ENCODE results near the gene REPIN1.
"Not testable (repeated sequence)": the region's sequence is repeated elsewhere in the genome, so short reads cannot be mapped to it uniquely, and the experiment has no call there.

The REPIN1 gene

DNA sequence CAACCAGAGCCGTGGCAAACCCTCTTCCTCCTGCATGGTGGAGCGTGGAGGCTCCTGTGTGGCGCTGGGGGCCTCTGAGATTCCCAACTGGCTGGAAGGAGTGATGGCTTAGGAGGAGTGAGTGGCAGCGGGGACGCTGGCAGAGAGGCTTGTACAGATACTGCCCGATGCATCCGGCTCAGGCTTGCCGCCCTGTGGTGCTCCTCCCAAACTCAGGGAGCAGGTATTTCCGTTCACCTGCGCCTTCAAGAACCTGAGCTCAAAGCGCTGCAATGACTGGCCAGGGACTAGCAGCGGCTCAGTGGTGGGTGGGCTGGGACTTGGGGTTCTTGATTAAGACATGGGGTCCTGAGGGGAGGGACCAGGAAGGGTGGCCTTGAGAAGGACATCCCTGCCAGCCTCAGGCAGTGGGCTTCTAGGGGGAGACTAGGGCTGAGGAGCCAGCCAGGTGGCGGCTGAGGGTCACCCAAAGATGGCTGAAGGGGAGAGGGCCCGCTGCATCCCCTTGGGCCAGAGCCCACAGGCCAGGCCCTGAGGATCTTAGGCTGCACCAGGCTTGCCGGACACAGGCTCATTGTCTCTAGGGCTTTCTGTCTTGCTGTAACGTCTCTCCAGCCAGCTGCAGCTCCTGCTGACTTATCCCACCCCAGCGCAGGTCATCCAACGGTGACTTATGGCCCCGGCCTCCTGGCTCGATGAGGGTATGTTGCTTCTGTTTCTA lies 13.7 kb downstream of the REPIN1 start:
- DNase-seq (ENCODE audit: low spot score), result no peak
- TF ChIP-seq, protein P1, sequence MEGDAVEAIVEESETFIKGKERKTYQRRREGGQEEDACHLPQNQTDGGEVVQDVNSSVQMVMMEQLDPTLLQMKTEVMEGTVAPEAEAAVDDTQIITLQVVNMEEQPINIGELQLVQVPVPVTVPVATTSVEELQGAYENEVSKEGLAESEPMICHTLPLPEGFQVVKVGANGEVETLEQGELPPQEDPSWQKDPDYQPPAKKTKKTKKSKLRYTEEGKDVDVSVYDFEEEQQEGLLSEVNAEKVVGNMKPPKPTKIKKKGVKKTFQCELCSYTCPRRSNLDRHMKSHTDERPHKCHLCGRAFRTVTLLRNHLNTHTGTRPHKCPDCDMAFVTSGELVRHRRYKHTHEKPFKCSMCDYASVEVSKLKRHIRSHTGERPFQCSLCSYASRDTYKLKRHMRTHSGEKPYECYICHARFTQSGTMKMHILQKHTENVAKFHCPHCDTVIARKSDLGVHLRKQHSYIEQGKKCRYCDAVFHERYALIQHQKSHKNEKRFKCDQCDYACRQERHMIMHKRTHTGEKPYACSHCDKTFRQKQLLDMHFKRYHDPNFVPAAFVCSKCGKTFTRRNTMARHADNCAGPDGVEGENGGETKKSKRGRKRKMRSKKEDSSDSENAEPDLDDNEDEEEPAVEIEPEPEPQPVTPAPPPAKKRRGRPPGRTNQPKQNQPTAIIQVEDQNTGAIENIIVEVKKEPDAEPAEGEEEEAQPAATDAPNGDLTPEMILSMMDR (IDR thresholded peaks at IDR 0.05; ENCODE audit: extremely low read depth, missing control alignments), result no peak

DNA sequence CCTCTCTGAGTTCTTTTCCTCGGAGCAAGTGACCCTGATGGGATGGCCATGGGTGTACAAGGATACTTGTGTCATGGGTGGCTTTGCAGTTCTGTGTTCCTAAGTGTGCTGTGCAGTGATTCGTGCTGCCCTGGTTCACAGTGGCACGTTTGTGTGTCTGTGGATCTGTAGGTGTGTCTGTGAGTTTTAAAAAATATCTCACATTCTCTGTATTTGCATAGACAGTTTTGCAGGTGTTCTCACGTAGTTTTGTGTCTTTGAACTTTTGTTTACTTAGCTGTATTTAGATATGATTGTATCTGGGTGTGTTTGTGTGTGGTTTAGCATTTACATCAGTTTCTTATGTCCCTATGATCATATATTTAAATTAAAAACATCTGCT lies 14.2 kb downstream of the REPIN1 start:
- DNase-seq (ENCODE audit: low spot score), result no peak
- TF ChIP-seq, protein P1 (IDR thresholded peaks at IDR 0.05; ENCODE audit: extremely low read depth, missing control alignments), result no peak

DNA sequence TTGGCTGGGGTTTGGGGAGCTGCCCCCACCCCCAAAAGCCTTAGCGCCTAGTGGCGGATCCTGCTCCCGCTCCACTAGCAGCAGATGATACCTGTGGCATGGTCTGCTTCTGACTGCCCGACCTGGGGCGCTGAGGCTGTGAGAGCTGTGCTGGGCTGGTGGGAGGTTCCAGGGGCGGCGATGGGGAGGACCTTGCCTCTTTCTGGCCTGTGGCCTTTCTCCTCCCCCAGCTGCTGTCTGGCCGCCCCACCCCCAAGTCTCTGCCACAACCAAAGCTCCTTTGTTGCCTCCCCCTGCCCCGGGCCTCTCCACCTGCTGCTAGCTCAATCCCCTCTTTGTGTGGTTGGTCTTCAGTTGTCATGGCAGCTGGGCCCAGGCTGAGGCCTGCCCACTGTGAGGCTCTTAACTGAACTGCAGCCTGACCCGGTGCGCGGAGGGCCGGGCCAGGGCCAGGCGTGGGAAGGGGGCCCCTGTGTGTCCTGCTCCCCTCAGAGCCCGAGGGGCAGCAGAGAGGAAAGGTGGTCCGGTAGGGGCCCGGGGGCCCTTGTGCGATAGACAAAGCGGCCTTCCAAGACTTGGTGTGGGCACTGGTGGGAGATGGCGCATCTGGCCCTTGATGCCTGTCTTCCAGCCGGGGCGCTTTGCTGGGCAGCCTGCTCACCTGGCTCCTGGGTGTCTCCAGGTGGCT lies 15.2 kb downstream of the REPIN1 start:
- TF ChIP-seq, protein P1 (IDR thresholded peaks at IDR 0.05; ENCODE audit: extremely low read depth, missing control alignments), result no peak
- DNase-seq (ENCODE audit: low spot score), result no peak

DNA sequence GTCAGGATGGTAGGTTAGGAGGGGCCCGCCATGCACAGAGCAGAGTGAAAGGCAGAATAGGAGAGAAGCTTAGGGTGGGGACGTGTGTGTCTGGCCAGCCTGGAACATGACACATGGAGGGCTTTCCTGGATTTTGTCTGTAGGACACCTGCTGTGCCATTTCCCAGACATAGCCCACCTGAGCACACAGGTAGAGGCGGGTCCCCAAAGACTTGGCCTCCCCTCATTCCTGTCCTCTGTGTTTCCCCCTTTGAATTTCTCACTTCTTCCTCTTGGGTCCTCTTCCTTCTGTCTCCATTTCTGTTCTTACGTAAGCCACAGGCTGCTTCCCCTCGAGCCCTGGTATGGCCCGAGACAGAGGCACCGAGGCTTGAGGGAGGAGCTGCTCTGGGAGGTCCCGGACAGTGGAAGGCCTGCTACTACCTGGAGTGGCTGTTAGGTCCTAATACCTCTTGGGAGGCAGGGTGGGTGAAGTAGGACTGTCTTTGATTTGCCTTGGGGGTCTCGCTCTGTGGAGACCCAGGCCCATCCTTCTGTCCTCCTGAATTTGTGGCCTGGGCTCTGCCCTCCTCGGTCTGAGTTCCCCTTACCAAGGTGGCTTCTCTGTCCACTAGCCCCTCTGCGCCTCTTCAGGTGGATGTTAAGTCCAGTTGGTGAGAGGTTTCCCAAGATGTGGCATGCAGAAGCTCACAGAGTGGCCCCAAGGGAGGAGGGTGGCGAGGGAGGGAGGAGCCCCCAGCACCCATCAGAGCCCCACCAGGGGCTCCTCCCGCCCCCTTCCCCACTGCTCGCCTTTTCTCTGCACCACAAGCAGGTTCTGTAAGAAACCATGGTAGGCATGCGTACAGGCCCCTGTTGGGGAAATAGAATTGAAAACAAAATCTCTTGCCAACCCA lies 16.0 kb downstream of the REPIN1 start:
- no peak for DNase-seq (ENCODE audit: low spot score)
- TF ChIP-seq, protein P1 (IDR thresholded peaks at IDR 0.05; ENCODE audit: extremely low read depth, missing control alignments), result no peak

DNA sequence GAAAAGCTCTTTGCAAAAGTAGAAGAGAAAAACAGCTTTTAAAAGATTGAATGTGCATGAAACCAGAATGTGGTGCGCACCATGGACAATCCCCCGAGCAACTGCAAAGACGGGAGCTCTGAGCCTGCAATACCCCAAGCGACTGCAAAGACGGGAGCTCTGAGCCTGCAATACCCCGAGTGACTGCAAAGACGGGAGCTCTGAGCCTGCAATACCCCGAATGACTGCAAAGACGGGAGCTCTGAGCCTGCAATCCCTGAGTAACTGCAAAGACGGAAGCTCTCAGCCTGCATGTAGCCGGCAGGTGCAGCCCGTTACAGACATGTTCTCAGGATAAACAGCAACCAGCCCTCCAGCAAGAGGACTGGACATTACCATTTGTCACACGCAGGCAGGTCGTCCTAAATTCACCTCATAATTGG lies 16.7 kb downstream of the REPIN1 start:
- TF ChIP-seq, protein P1 (IDR thresholded peaks at IDR 0.05; ENCODE audit: extremely low read depth, missing control alignments), result no peak
- no peak for DNase-seq (ENCODE audit: low spot score)

DNA sequence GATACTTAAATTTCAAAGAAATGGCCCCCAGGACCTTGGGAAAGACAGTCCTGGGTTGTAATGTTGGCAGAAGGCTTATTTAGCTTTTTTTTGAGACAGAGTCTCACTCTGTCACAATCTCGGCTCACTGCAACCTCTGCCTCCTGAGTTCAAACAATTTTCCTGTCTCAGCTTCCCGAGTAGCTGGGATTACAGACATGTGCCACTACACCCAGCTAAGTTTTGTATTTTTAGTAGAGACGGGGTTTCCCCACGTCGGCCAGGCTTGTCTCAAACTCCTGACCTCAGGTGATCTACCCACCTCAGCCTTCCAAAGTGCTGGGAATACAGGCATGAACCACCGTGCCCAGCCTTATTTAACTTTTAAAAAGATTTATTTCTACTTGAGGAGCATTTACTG lies 17.3 kb downstream of the REPIN1 start:
- not testable (repeated sequence) for DNase-seq (ENCODE audit: low spot score)

DNA sequence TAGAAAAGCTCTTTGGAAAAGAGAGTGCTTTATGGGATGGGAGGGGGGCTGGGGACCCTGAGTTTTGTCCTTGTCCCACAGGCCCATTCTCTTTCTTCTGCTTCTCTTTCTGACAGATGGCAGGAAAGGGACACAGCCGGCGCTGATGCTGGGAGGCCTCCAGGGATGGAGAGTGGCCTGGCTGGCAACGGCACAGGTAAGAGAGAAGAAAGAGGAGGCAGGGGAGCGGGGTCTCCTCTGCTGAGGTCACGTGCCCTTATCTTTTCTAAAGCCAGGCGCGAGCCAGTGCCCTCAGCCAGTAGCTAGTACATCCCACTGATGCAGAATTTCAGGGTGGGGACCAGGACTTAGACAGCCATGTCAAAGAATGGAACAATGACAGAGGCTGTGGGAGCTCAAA lies 19.7 kb downstream of the REPIN1 start:
- TF ChIP-seq, protein P1 (IDR thresholded peaks at IDR 0.05; ENCODE audit: extremely low read depth, missing control alignments), result no peak
- DNase-seq (ENCODE audit: low spot score), result no peak
